K562 (cell line): ENCODE results near the gene EIF4E2. TPM values are rescaled to one million over a fixed set of nuclear protein-coding genes. Genes with fewer than 3 reads are reported as not detected.

Experiments used
- ATAC-seq: fragments of 200-7000 bp; cut with Tn5 transposase; 3 replicates; pipeline ENCODE4 v1.9.1; 2020; ENCODE audit warnings: moderate library complexity
- BruUV-seq: library from RNA; stranded (reverse); fragments of 400-500 nt; replicated peaks from 2 replicates; lab custom pipeline; 2021; lab: Mats Ljungman, UMichigan
- CTCF ChIA-PET: fragments of 300-600 bp; formaldehyde crosslinking; extraction: SDS; loops from one replicate; lab custom pipeline; 2021; ENCODE audit warnings: low intra/inter-chr PET ratio; lab: Yijun Ruan, JAX
- POLR2A ChIA-PET: fragments of 300-600, 350-650 bp; sonication (Branson Sonifier 250); formaldehyde crosslinking; extraction: SDS; loops from one replicate; lab custom pipeline; 2021; ENCODE audit warnings: antibody characterized with exemption, inconsistent platforms; lab: Yijun Ruan, JAX
- DNase-seq, 4 experiments: peaks; one replicate each; pipeline versions ENCODE4 v3.0.0 to v3.0.0-alpha.2; 2011 to 2018; ENCODE audit warnings: low spot score in 3 of 4, mixed read lengths in 3 of 4; ENCODE audit errors: extremely low read depth in 1 of 4
- FAIRE-seq: peaks from 2 replicates; lab custom pipeline; 2011; peaks lifted over from hg19 to GRCh38; lab: Jason Lieb, UNC
- H2AFZ ChIP-seq: 2 replicates; pipeline ENCODE4 v1.6.0; 2011; ENCODE audit warnings: low read depth, low read length, control low read depth, inconsistent platforms
- H3K27ac ChIP-seq: fragments of 200-600 bp; 3 replicates; pipeline ENCODE4 v1.8.0; 2011; ENCODE audit warnings: low read depth, mild to moderate bottlenecking, control low read depth, inconsistent platforms, low read length, moderate library complexity, mixed read lengths; ENCODE audit errors: extremely low read depth
- H3K27me3 ChIP-seq, 2 experiments: fragments of 300-600 bp in 1 of 2; 2 replicates in 1 of 2; 3 replicates in 1 of 2; pipeline versions ENCODE4 v1.6.0 to v1.8.0; 2011; ENCODE audit warnings: inconsistent platforms in 2 of 2, low read length in 2 of 2, mild to moderate bottlenecking in 1 of 2, mixed read lengths in 1 of 2, moderate library complexity in 1 of 2; ENCODE audit not compliant: control insufficient read depth in 2 of 2, insufficient read depth in 2 of 2
- H3K36me3 ChIP-seq: fragments of 300-600 bp; 3 replicates; pipeline ENCODE4 v1.8.0; 2011; ENCODE audit warnings: mild to moderate bottlenecking, low read length, inconsistent platforms; ENCODE audit not compliant: control insufficient read depth, insufficient read depth
- H3K4me1 ChIP-seq, 2 experiments: fragments of 200-600 bp in 1 of 2; replicated peaks in 1 of 2; 2 replicates in 1 of 2; 3 replicates in 1 of 2; pipeline versions ENCODE4 v1.5.1 to v1.8.0; 2011; ENCODE audit warnings: inconsistent platforms in 2 of 2, low read length in 2 of 2, mild to moderate bottlenecking in 1 of 2, mixed read lengths in 1 of 2, moderate library complexity in 1 of 2; ENCODE audit not compliant: control insufficient read depth in 2 of 2, insufficient read depth in 2 of 2
- H3K4me2 ChIP-seq: 2 replicates; pipeline ENCODE4 v1.6.1; 2011; ENCODE audit warnings: low read length, control low read depth, inconsistent platforms, mixed read lengths; ENCODE audit not compliant: insufficient read depth
- H3K4me3 ChIP-seq: fragments of 200-600 bp; sonication (generic), shearing (Covaris generic); 2 replicates; pipeline ENCODE4 v1.5.1; 2016; ENCODE audit warnings: control low read depth, inconsistent platforms
- H3K79me2 ChIP-seq: fragments of 200-600 bp; 3 replicates; pipeline ENCODE4 v1.8.0; 2011; ENCODE audit warnings: low read length, inconsistent platforms; ENCODE audit not compliant: control insufficient read depth, insufficient read depth
- H3K9ac ChIP-seq, 2 experiments: 2 replicates each; pipeline versions ENCODE4 v1.6.0 to v1.6.1; 2011; ENCODE audit warnings: low read depth in 2 of 2, low read length in 2 of 2, control low read depth in 1 of 2, inconsistent platforms in 1 of 2, mild to moderate bottlenecking in 1 of 2, mixed read lengths in 1 of 2; ENCODE audit not compliant: insufficient read depth in 1 of 2
- H3K9me1 ChIP-seq: one replicate; pipeline ENCODE4 v1.6.0; 2011; ENCODE audit warnings: inconsistent platforms, mild to moderate bottlenecking, low read length, moderate library complexity; ENCODE audit not compliant: control insufficient read depth, insufficient read depth
- H3K9me3 ChIP-seq: replicated peaks from 2 replicates; pipeline ENCODE4 v1.5.1; 2011; ENCODE audit warnings: low read depth, low read length, inconsistent platforms; ENCODE audit not compliant: control insufficient read depth, insufficient read depth
- H4K20me1 ChIP-seq: replicated peaks from 2 replicates; pipeline ENCODE4 v1.6.1; 2011; ENCODE audit warnings: low read length, inconsistent platforms, mixed read lengths; ENCODE audit not compliant: control insufficient read depth, insufficient read depth
- DLX4 ChIP-seq: fragments of 250-450 bp; sonication (Bioruptor Pico); IDR thresholded peaks from 2 replicates; pipeline ENCODE4 v1.6.1; 2021; ENCODE audit warnings: mild to moderate bottlenecking
- ETS2 ChIP-seq: IDR thresholded peaks from 2 replicates; pipeline ENCODE4 v1.6.1; 2016; ENCODE audit warnings: borderline replicate concordance, missing genetic modification characterization, mild to moderate bottlenecking, moderate library complexity, missing compliant biosample characterization; ENCODE audit not compliant: poor library complexity, severe bottlenecking
- HMG20A ChIP-seq: fragments of 450-650 bp; formaldehyde crosslinking; conservative IDR thresholded peaks from 2 replicates; pipeline ENCODE4 v1.4.0; 2020; ENCODE audit warnings: mild to moderate bottlenecking, mixed read lengths
- NFIC ChIP-seq: fragments of 450-650 bp; IDR thresholded peaks from 2 replicates; pipeline ENCODE4 v1.6.1; 2017; ENCODE audit warnings: mild to moderate bottlenecking, inconsistent platforms
- NFXL1 ChIP-seq: fragments of 450-650 bp; formaldehyde crosslinking; IDR thresholded peaks from 2 replicates; pipeline ENCODE4 v1.4.0; 2021; ENCODE audit warnings: mild to moderate bottlenecking
- RBM25 ChIP-seq: fragments of 200-400 bp; formaldehyde crosslinking; IDR thresholded peaks from 2 replicates; pipeline ENCODE4 v1.6.1; 2018; ENCODE audit warnings: low read length, low read depth, moderate library complexity; ENCODE audit not compliant: severe bottlenecking
- RFX5 ChIP-seq: IDR thresholded peaks from 2 replicates; pipeline ENCODE4 v1.6.1; 2011; ENCODE audit warnings: low read depth, mild to moderate bottlenecking, improper control_type of control experiment, low read length
- SRSF1 ChIP-seq: fragments of 200-400 bp; formaldehyde crosslinking; IDR thresholded peaks from 2 replicates; pipeline ENCODE4 v1.6.1; 2017; ENCODE audit warnings: mild to moderate bottlenecking, low read depth, low read length, moderate library complexity
- ZNF408 ChIP-seq: fragments of 250-450 bp; sonication (Bioruptor Pico); IDR thresholded peaks from 2 replicates; pipeline ENCODE4 v1.4.0; 2020; ENCODE audit warnings: low read depth, mild to moderate bottlenecking, moderate library complexity
- WGBS: fragments of 100-300 bp; shearing (Covaris generic); methylation state at CpG from one replicate; pipeline ENCODE4 v1.1.6; 2016; ENCODE audit warnings: low coverage, mixed read lengths; ENCODE audit not compliant: insufficient coverage; ENCODE audit errors: missing lambda C conversion rate; 5-methylcytosine and 5-hydroxymethylcytosine counted together
- in situ Hi-C: fragments of 300-500 bp; cut with MboI; formaldehyde crosslinking; loops from 4 replicates; pipeline ENCODE4 v1.15.0; 2018; ENCODE audit warnings: inconsistent platforms, mixed read lengths
- intact Hi-C: fragments of 100-400 bp; cut with micrococcal nuclease; formaldehyde crosslinking; loops from 2 replicates; pipeline ENCODE4 v1.14.2; 2022
- polyA plus RNA-seq, 8 experiments: library from polyadenylated mRNA; depleted of rRNA in 4 of 8; stranded (reverse) in 5 of 8; unstranded in 3 of 8; fragments of >200 nt; fragmentation: Nextera tagmentation in 2 of 8; fragmentation: Illumina TruSeq in 1 of 8; extraction: Ambion mirVana in 2 of 8; extraction: Trizol in 1 of 8; gene quantifications; 2 replicates each; pipeline versions ENCODE4 v1.2.1 to v1.2.3, GENCODE V29; 2011 to 2014; ENCODE audit warnings: inconsistent platforms in 1 of 8, missing spikeins in 1 of 8
- total RNA-seq, 7 experiments: library from RNA; depleted of rRNA in 6 of 7; stranded (reverse); fragments of >200 nt in 6 of 7; fragmentation: Illumina TruSeq in 2 of 7; extraction: Trizol in 2 of 7; gene quantifications; 2 replicates each; pipeline versions ENCODE4 v1.2.1 to v1.2.3, GENCODE V29; 2011 to 2021; ENCODE audit warnings: low replicate concordance in 1 of 7

Gene EIF4E2
- total and polyA plus RNA-seq, 9 of the 15 experiments (the other 6 are each of a cell fraction or from before 2014, with no cell fraction given), result 33.9 to 169 (median 77.5) TPM

GRCh38 chr2:232506709-232507108 is 43.8 kb upstream of the EIF4E2 start:
- H3K79me2 ChIP-seq, result no peaks in the 10 kb centered on the region
- no peaks in the 10 kb centered on the region for H3K9me1 ChIP-seq
- no TSS peak for BruUV-seq
- no peaks in the 10 kb centered on the region for H3K36me3 ChIP-seq
- no peak overlapping the region for H2AFZ ChIP-seq
- H3K4me2 ChIP-seq, result no peak overlapping the region
- ChIA-PET CTCF (no interaction called here), POLR2A (interaction anchor here (0.7 kb wide), 1 partner anchor 14 kb away, joined by 3 read pairs; no protein-coding TSS in a partner anchor)
- no peak overlapping the region for H3K4me3 ChIP-seq
- ATAC-seq, result peak; percentile 34; the same call in 1 of the 3 replicates
- no peaks in the 10 kb centered on the region for H3K9me3 ChIP-seq
- peaks cover 0 to 13% of the 10 kb centered on the region in 2 experiments; a peak in 2 of 5 replicates for H3K4me1 ChIP-seq
- intact Hi-C loops, result no loop called here
- in situ Hi-C loops, result no loop called here
- 6% methylated on average over 3 of the region's 4 CpGs for WGBS
- H3K27ac ChIP-seq, result no peak overlapping the region
- no peak for FAIRE-seq
- no peak overlapping the region for H3K9ac ChIP-seq
- no peaks in the 10 kb centered on the region for H4K20me1 ChIP-seq
- TF ChIP-seq HMG20A (CRISPR knock-in tag), result no peak
- no peak for TF ChIP-seq RBM25
- no peak for TF ChIP-seq SRSF1
- no peak for TF ChIP-seq NFIC
- TF ChIP-seq ZNF408 (CRISPR knock-in tag), result no peak
- TF ChIP-seq RFX5, result no peak
- TF ChIP-seq ETS2, result no peak
- TF ChIP-seq NFXL1 (CRISPR knock-in tag), result no peak
- no peak for TF ChIP-seq DLX4 (CRISPR knock-in tag)
- peaks cover 3 to 51% of the 10 kb centered on the region in 2 experiments; a peak in 2 of 5 replicates for H3K27me3 ChIP-seq
- DNase-seq, result no peak
